WERI-Rb-1 (cell line): ENCODE results near the gene GGACT.

Experiments
- DNase-seq: peaks from one replicate; pipeline ENCODE4 v3.0.0-alpha.2; 2020
- H3K27ac ChIP-seq: fragments of 250-450 bp; sonication (Bioruptor Pico); 2 replicates; pipeline ENCODE4 v1.5.1; 2020; ENCODE audit warnings: mild to moderate bottlenecking, moderate library complexity
- H3K27me3 ChIP-seq: fragments of 250-450 bp; sonication (Bioruptor Pico); 2 replicates; pipeline ENCODE4 v1.5.1; 2021; ENCODE audit warnings: mild to moderate bottlenecking, low read depth, moderate library complexity; ENCODE audit not compliant: insufficient read depth, severe bottlenecking
- H3K36me3 ChIP-seq: fragments of 250-450 bp; sonication (Bioruptor Pico); 2 replicates; pipeline ENCODE4 v1.5.1; 2020; ENCODE audit warnings: mild to moderate bottlenecking, moderate library complexity
- H3K4me3 ChIP-seq: 2 replicates; pipeline ENCODE4 v1.5.1; 2011; ENCODE audit warnings: low read depth, mild to moderate bottlenecking, control low read depth, low read length
- H3K9me3 ChIP-seq: fragments of 250-450 bp; sonication (Bioruptor Pico); 2 replicates; pipeline ENCODE4 v1.5.1; 2021; ENCODE audit warnings: mild to moderate bottlenecking, moderate library complexity; ENCODE audit not compliant: severe bottlenecking
- TF ChIP-seq, protein P1 (sequence below): IDR thresholded peaks from 2 replicates; pipeline ENCODE4 v1.5.1; 2011; ENCODE audit warnings: low read depth, mild to moderate bottlenecking, control low read depth, inconsistent platforms, low read length

Gene GGACT

DNA sequence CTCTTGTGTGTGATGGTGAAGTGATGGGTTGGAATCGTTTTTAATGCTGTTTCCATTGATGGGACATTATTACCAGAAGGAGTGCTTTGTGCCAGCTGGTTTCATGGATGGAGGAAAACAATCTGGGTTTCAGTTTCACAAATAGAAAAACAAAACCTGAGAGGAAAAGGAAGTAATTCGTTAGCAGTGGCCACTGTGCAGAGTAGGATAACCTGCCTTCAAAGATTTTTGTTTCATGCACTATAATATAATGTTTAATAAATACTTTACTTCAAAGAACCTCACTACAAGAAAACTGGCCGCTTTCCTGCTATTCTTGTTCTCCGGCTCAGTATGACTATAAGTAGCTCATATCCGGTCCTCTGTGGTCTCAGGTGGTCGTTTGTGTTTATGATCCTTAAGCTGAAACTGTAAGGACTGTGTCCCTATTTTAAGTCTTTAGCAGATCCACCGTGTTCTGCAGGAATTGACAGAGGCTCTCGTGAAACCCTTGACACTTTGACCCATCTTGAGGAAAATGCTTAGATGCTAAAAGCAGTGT, 104.7 kb downstream of the GGACT start:
- Histone ChIP-seq H3K27ac (no peak overlapping the region), H3K27me3 (no peaks in the 10 kb centered on the region), H3K9me3 (no peaks in the 10 kb centered on the region), H3K36me3 (no peaks in the 10 kb centered on the region), H3K4me3 (no peak overlapping the region)
- DNase-seq: no peak
- TF ChIP-seq, protein P1, sequence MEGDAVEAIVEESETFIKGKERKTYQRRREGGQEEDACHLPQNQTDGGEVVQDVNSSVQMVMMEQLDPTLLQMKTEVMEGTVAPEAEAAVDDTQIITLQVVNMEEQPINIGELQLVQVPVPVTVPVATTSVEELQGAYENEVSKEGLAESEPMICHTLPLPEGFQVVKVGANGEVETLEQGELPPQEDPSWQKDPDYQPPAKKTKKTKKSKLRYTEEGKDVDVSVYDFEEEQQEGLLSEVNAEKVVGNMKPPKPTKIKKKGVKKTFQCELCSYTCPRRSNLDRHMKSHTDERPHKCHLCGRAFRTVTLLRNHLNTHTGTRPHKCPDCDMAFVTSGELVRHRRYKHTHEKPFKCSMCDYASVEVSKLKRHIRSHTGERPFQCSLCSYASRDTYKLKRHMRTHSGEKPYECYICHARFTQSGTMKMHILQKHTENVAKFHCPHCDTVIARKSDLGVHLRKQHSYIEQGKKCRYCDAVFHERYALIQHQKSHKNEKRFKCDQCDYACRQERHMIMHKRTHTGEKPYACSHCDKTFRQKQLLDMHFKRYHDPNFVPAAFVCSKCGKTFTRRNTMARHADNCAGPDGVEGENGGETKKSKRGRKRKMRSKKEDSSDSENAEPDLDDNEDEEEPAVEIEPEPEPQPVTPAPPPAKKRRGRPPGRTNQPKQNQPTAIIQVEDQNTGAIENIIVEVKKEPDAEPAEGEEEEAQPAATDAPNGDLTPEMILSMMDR: no peak

DNA sequence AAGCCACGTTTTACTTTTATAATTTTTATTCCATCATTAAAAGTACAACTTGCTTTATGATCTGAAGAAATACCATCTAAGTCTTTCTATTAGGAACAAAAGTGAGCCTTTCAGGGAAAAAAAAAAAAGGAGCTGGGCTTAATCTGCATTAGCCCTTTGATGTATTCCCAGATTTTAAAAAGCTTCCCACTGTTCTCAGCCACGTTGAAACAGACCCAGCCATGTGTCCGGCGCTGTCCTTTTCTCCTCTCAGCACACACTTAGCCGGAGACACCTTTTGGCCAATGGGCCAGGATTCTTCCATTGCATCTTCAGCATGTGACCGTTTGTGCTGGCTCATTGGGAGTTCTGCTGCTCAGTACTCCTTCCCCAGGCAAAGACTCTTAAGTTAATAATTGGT, 105.5 kb downstream of the GGACT start:
- Histone ChIP-seq H3K36me3 (no peaks in the 10 kb centered on the region), H3K9me3 (no peaks in the 10 kb centered on the region), H3K27me3 (no peaks in the 10 kb centered on the region), H3K4me3 (no peak overlapping the region), H3K27ac (no peak overlapping the region)
- TF ChIP-seq, protein P1: no peak
- DNase-seq: no peak

DNA sequence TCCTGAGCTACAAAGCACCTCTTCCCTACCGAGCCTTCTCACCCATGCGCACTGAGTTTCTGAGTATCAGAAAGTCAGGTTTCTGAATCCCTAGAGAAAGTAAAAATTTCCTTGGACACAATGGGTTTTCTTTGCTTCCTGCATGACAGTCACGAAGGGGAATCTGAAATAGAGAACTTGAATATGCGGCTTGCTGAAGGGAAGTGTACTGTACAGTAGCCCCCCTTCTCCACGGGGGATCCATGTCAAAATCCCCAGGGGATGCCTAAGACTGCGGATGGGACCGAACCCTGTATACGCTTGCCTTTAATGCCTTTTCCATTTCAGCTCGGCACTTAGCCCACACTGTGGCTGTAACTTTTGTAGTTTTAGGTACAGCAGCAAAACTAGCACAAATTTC, 107.9 kb downstream of the GGACT start:
- no peak overlapping the region for H3K27ac ChIP-seq
- TF ChIP-seq, protein P1: no peak
- no peak for DNase-seq
- H3K4me3 ChIP-seq: no peak overlapping the region
- H3K9me3 ChIP-seq: no peaks in the 10 kb centered on the region
- no peaks in the 10 kb centered on the region for H3K36me3 ChIP-seq
- H3K27me3 ChIP-seq: no peaks in the 10 kb centered on the region
